Panc1 (cell line): ENCODE data around the gene KATNIP. TPM values are rescaled to one million over a fixed set of nuclear protein-coding genes. Genes with fewer than 3 reads are reported as not detected.

Experiments
- ATAC-seq: fragments of 200-7000 bp; cut with Tn5 transposase; 2 replicates; pipeline ENCODE4 v1.9.1; 2020; ENCODE audit warnings: mild to moderate bottlenecking, moderate library complexity
- BruUV-seq: library from RNA; stranded (reverse); fragments of 400-500 nt; replicated peaks from 2 replicates; lab custom pipeline; 2021; lab: Mats Ljungman, UMichigan
- CTCF ChIA-PET: fragments of 300-600 bp; sonication (Branson Sonifier 250); formaldehyde crosslinking; loops from one replicate; lab custom pipeline; 2022; ENCODE audit warnings: antibody characterized with exemption; lab: Charles Lee
- POLR2A ChIA-PET: fragments of 300-600 bp; sonication (Branson Sonifier 250); formaldehyde crosslinking; loops from one replicate; lab custom pipeline; 2022; ENCODE audit warnings: antibody characterized with exemption; lab: Charles Lee
- DNase-seq: peaks from one replicate; pipeline ENCODE4 v3.0.0-alpha.2; 2010; ENCODE audit warnings: low read depth, low spot score
- H3K27ac ChIP-seq: 2 replicates; pipeline ENCODE4 v1.5.1; 2011; ENCODE audit warnings: mild to moderate bottlenecking, low read length, inconsistent platforms
- H3K27me3 ChIP-seq: fragments of 200-500 bp; sonication (Bioruptor generic); 2 replicates; pipeline ENCODE4 v1.6.0; 2014; ENCODE audit warnings: low read length, inconsistent platforms; ENCODE audit not compliant: control insufficient read depth, insufficient read depth
- H3K36me3 ChIP-seq: fragments of 200-500 bp; sonication (Bioruptor generic); 2 replicates; pipeline ENCODE4 v1.5.1; 2014; ENCODE audit warnings: inconsistent platforms, mild to moderate bottlenecking, low read length, moderate library complexity; ENCODE audit not compliant: control insufficient read depth, insufficient read depth
- H3K4me1 ChIP-seq: 2 replicates; pipeline ENCODE4 v1.5.1; 2011; ENCODE audit warnings: inconsistent platforms, mild to moderate bottlenecking, low read length, moderate library complexity; ENCODE audit not compliant: control insufficient read depth, insufficient read depth
- H3K4me3 ChIP-seq, 2 experiments: 2 replicates each; pipeline ENCODE4 v1.5.1; 2011 to 2012; ENCODE audit warnings: low read depth in 2 of 2, low read length in 2 of 2, mild to moderate bottlenecking in 2 of 2, inconsistent platforms in 1 of 2, moderate library complexity in 1 of 2
- H3K9me3 ChIP-seq: fragments of 200-500 bp; sonication (Bioruptor generic); 2 replicates; pipeline ENCODE4 v1.5.1; 2014; ENCODE audit warnings: low read depth, mild to moderate bottlenecking, inconsistent platforms, low read length, moderate library complexity; ENCODE audit not compliant: control insufficient read depth, insufficient read depth
- CTCF ChIP-seq: fragments of 450-650 bp; IDR thresholded peaks from 2 replicates; pipeline ENCODE4 v1.5.1; 2017; ENCODE audit warnings: mild to moderate bottlenecking
- POLR2AphosphoS5 ChIP-seq: IDR thresholded peaks from 2 replicates; pipeline ENCODE4 v1.6.1; 2012; ENCODE audit warnings: mild to moderate bottlenecking, low read depth, low read length, moderate library complexity
- REST ChIP-seq, 2 experiments: IDR thresholded peaks; 2 replicates each; pipeline ENCODE4 v1.6.1; 2011 to 2012; ENCODE audit warnings: low read depth in 2 of 2, control low read depth in 1 of 2, low read length in 1 of 2, mild to moderate bottlenecking in 1 of 2, moderate library complexity in 1 of 2; ENCODE audit not compliant: insufficient read depth in 1 of 2
- SIN3A ChIP-seq: IDR thresholded peaks from 2 replicates; pipeline ENCODE4 v1.6.1; 2012; ENCODE audit warnings: low read depth, mild to moderate bottlenecking, low read length, moderate library complexity, borderline replicate concordance; ENCODE audit not compliant: insufficient read depth
- TCF7L2 ChIP-seq: IDR thresholded peaks from 2 replicates; pipeline ENCODE4 v1.6.1; 2011; ENCODE audit warnings: mild to moderate bottlenecking, low read depth, low read length, inconsistent platforms
- in situ Hi-C: cut with HindIII; loops from 2 replicates; pipeline ENCODE4 v1.10.0; 2016; ENCODE audit warnings: low sequenced_read_pairs, low pct_unique_long_range_greater_than_20kb
- intact Hi-C: fragments of 100-400 bp; cut with micrococcal nuclease; formaldehyde crosslinking; loops from one replicate; pipeline ENCODE4 v1.10.0; 2022; ENCODE audit not compliant: unreplicated experiment
- total RNA-seq: library from RNA; stranded (reverse); gene quantifications from one replicate; pipeline ENCODE4 v1.2.1, GENCODE V29; 2021; ENCODE audit not compliant: unreplicated experiment

The KATNIP gene
- total RNA-seq, 1 experiment from 2014 or later = 36.7 TPM

DNA sequence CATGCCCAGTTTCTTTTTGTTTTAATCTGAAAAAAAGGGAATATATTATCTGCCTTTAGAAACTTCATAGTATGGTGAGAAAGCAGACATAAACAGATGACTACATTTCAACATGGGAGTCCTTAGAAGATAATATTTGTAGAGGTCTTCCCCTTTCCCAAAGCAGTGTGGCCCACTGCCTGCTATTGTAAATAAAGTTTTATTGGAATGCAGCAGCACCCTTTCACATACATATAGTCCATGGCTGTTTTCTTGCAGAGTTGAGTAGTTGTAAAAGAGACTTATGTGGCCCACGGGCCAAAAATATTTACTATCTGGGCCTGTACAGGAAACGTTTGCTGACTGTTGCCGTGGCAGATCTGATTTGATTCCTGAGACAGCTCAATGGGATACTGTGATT lies 8.5 kb downstream of the KATNIP start:
- Histone ChIP-seq H3K27me3 (no peaks in the 10 kb centered on the region), H3K27ac (no peak overlapping the region), H3K36me3 (no peaks in the 10 kb centered on the region), H3K4me3 (no peak overlapping the region), H3K4me1 (no peaks in the 10 kb centered on the region), H3K9me3 (no peaks in the 10 kb centered on the region)
- ChIA-PET CTCF (no interaction called here), POLR2A (no interaction called here)
- intact Hi-C loops = no loop called here
- no TSS peak for BruUV-seq
- DNase-seq = no peak
- in situ Hi-C loops = no loop called here
- no peak for ATAC-seq
- TF ChIP-seq TCF7L2 = no peak
- TF ChIP-seq REST (IDR thresholded peaks at IDR 0.05; ENCODE audit: insufficient read depth in 1 of 2, low read depth in 2 of 2, low read length in 1 of 2) = no peak
- no peak for TF ChIP-seq CTCF
- TF ChIP-seq POLR2AphosphoS5 = no peak
- TF ChIP-seq SIN3A = no peak

GRCh38 chr16:27558932-27559331 lies 9.0 kb downstream of the KATNIP start:
- ChIA-PET CTCF (no interaction called here), POLR2A (no interaction called here)
- Histone ChIP-seq H3K27me3 (no peaks in the 10 kb centered on the region), H3K4me3 (no peak overlapping the region), H3K4me1 (no peaks in the 10 kb centered on the region), H3K36me3 (no peaks in the 10 kb centered on the region), H3K27ac (no peak overlapping the region), H3K9me3 (no peaks in the 10 kb centered on the region)
- TF ChIP-seq SIN3A = no peak
- no peak for TF ChIP-seq TCF7L2
- no peak for TF ChIP-seq CTCF
- TF ChIP-seq POLR2AphosphoS5 = no peak
- no peak for TF ChIP-seq REST (IDR thresholded peaks at IDR 0.05; ENCODE audit: insufficient read depth in 1 of 2, low read depth in 2 of 2, low read length in 1 of 2)
- BruUV-seq = no TSS peak
- in situ Hi-C loops = no loop called here
- intact Hi-C loops = no loop called here
- no peak for ATAC-seq
- no peak for DNase-seq
